Pancreas (tissue), 10 donors: ENCODE measurements around the gene FGFR2. TPM values are rescaled to one million over a fixed set of nuclear protein-coding genes. Genes with fewer than 3 reads are reported as not detected.

Experiments used
- ATAC-seq, 4 donors: fragments of 200-7000 bp; cut with Tn5 transposase; one replicate each; pipeline versions ENCODE4 v1.8.0 to v1.9.1; 2020; ENCODE audit warnings: mild to moderate bottlenecking in 4 of 4, moderate library complexity in 4 of 4
- DNase-seq, 6 donors: peaks; one replicate each; pipeline ENCODE4 v3.0.0-alpha.2; 2020
- FAIRE-seq: peaks from 2 replicates; lab custom pipeline; 2012; peaks lifted over from hg19 to GRCh38; lab: Jason Lieb, UNC
- H3K27ac ChIP-seq, 4 donors: fragments of 200-600 bp; sonication (generic); 1 replicate in 3 of 4; 2 replicates in 1 of 4; pipeline versions ENCODE4 v1.5.0 to v1.8.0; 2020
- H3K27me3 ChIP-seq, 4 donors: fragments of 200-600 bp; one replicate each; pipeline ENCODE4 v1.8.0; 2021
- H3K36me3 ChIP-seq, 3 donors: fragments of 200-600 bp; sonication (generic) in 1 of 3; one replicate each; pipeline versions ENCODE4 v1.5.0 to v1.8.0; 2020 to 2021
- H3K4me1 ChIP-seq, 3 donors: fragments of 200-600 bp; one replicate each; pipeline ENCODE4 v1.8.0; 2021
- H3K4me3 ChIP-seq, 4 donors: fragments of 200-600 bp; sonication (generic) in 2 of 4; one replicate each; pipeline versions ENCODE4 v1.5.0 to v1.8.0; 2020 to 2021
- H3K9me3 ChIP-seq, 4 donors: fragments of 200-600 bp; one replicate each; pipeline ENCODE4 v1.8.0; 2021
- WGBS, 2 donors: extraction: QIAGEN DNeasy Blood & Tissue Kit; methylation state at CpG; one replicate each; pipeline ENCODE4 v1.1.7; 2013; 5-methylcytosine and 5-hydroxymethylcytosine counted together
- intact Hi-C, 3 donors: fragments of 100-400 bp; cut with DNase I; formaldehyde crosslinking; loops; one replicate each; pipeline versions ENCODE4 v1.11.1 to v1.14.2; 2022
- polyA plus RNA-seq, 2 donors: library from polyadenylated mRNA; stranded (reverse); fragments of 200-250 nt; gene quantifications; one replicate each; pipeline ENCODE4 v1.2.3, GENCODE V29; 2013
- total RNA-seq, 6 donors: library from RNA; stranded (reverse); fragmentation: NEBNext Ultra II Directional in 4 of 6; extraction: Animal tissue kit (Norgen Biotek cat#: 25700) in 4 of 6; gene quantifications; one replicate each; pipeline versions ENCODE4 v1.2.1 to v1.2.4, GENCODE V29; 2021 to 2023
- TF ChIP-seq, protein P1 (sequence below), 4 donors: fragments of 200-600 bp; sonication (generic) in 3 of 4; IDR thresholded peaks; one replicate each; pipeline versions ENCODE4 v1.5.0 to v1.8.0; 2021; ENCODE audit warnings: antibody characterized with exemption in 4 of 4
- donor health status: healthy with polysubstance abuse.
- donor health status: DM: no; HTN: no; CAD: no; lungs with moderate emphysema.
- donor health status: DM: no; HTN: no; CAD: no.
- donor health status: control.
- donor health status: control.
- donor health status: Bipolar disorder and iron deficiency.
- donor health status: DM: yes; HTN: yes; CAD: no.
- donor health status: DM: no; HTN: no; CAD: no.
- donor health status: DM: no; HTN: no; CAD: no.
- donor health status: DM: yes; HTN: yes; CAD: no.

FGFR2 gene
- total and polyA plus RNA-seq, 8 donors = 23.8 to 64.0 (median 31.4) TPM

DNA sequence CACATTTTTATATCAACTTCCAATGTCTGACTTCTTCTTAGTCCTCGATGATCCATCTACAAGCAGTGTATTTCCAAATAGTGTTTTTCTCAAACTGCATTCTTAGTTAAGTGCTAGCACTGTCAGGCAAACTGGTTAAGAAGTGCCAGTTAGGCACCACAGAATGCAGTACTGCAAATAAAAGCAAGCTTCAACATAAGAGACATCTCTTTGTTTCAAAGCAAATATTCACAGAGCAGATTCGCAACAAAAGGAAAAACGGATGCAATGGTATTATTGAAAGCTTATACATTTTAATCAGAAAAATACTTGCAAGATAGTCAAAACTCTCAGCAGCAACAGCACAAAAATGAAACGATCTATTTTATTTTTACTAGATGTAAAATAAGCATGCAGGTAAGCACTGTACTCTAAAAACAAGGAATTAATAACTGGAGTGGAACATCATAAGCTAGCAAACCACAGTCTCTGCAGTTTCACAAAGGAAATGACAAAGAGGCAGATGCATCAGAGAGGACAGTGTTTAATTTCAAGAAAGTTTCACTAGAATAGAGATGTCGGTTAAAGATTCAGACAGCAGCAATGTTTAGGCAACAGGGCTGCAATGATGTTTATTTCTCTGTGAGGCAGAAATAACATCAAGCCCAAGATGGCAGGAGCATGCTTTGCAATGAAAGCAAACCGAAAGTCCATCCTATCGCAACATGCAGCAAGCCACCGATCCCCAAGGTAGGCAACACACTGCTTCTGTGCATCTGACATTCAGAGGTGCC is 82.0 kb downstream of the FGFR2 start:
- intact Hi-C loops = no loop called here
- no peaks in the 10 kb centered on the region for H3K36me3 ChIP-seq
- ATAC-seq (no peak), FAIRE-seq (no peak), DNase-seq (no peak)
- TF ChIP-seq, protein P1, sequence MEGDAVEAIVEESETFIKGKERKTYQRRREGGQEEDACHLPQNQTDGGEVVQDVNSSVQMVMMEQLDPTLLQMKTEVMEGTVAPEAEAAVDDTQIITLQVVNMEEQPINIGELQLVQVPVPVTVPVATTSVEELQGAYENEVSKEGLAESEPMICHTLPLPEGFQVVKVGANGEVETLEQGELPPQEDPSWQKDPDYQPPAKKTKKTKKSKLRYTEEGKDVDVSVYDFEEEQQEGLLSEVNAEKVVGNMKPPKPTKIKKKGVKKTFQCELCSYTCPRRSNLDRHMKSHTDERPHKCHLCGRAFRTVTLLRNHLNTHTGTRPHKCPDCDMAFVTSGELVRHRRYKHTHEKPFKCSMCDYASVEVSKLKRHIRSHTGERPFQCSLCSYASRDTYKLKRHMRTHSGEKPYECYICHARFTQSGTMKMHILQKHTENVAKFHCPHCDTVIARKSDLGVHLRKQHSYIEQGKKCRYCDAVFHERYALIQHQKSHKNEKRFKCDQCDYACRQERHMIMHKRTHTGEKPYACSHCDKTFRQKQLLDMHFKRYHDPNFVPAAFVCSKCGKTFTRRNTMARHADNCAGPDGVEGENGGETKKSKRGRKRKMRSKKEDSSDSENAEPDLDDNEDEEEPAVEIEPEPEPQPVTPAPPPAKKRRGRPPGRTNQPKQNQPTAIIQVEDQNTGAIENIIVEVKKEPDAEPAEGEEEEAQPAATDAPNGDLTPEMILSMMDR (IDR thresholded peaks at IDR 0.05) = no peak
- H3K9me3 ChIP-seq = no peaks in the 10 kb centered on the region
- no peaks in the 10 kb centered on the region for H3K27me3 ChIP-seq
- no peak overlapping the region for H3K27ac ChIP-seq
- WGBS, 2 donors = 62 to 70% methylated on average over 8 of the region's 8 CpGs
- H3K4me3 ChIP-seq = no peak overlapping the region
- no peaks in the 10 kb centered on the region for H3K4me1 ChIP-seq

DNA sequence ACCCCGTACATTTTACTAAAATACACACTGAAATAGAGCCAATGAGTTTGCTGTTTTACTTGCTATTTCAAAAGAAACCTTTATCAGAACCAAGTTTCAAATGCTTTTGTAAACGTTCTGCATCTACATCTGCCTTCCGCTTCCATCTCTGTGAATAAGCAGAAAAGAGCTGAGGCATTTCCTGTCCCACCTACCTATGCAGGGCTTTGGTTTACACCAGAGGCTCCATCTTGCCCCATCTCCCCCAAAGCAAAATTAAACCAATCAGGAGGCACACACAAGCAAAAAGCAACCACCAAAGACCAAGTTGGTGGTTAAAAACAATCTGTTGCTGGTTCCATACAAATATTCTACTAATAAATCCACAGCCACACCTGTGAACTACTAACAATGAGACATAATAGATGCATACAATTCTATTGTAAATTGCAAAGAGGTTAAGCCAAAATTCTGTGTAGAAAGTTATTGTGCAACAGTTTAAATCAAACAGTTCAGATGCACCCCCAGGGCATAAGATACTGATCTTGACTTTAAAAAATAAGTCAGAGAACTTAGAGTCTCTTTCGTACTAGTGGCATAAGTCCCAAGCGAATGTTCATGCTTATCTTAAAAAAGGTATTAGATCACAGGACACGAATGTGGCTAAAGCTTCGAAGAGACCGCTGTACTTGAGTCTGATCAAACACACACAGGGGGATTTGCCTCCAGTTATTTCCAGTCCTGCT is 83.9 kb downstream of the FGFR2 start:
- intact Hi-C loops = no loop called here

DNA sequence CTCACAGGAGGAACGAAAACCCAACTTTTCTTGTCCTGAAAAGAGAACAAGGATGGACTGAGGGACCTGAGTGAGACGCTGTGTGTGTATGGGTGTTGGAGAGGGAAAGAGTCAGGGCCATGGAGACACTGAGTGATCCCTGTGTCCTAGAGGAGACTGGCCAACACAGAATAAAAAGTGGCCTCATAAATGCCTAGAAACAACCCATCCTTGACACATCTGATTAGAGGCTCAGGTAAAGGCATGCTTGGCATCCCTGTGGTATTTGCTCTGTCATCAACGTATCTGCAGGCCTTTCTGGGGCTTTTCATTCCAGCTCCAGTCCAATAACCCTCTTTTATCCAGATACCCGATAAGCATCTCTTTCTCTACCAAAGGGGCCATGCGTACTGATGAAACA is 86.3 kb downstream of the FGFR2 start:
- TF ChIP-seq, protein P1 (IDR thresholded peaks at IDR 0.05) = no peak
- Histone ChIP-seq H3K27me3 (no peaks in the 10 kb centered on the region), H3K9me3 (no peaks in the 10 kb centered on the region), H3K4me1 (no peaks in the 10 kb centered on the region), H3K36me3 (no peaks in the 10 kb centered on the region), H3K27ac (no peak overlapping the region), H3K4me3 (no peak overlapping the region)
- DNase-seq = no peak
- no peak for ATAC-seq
- intact Hi-C loops = no loop called here
- WGBS, 2 donors = 52 to 61% methylated on average over 5 of the region's 5 CpGs
- FAIRE-seq = no peak

More for the DNA sequence above, 83.9 kb downstream of the FGFR2 start:
- 71 to 81% methylated on average over 8 of the region's 8 CpGs for WGBS, 2 donors
- Histone ChIP-seq H3K4me3 (no peak overlapping the region), H3K27me3 (no peaks in the 10 kb centered on the region), H3K36me3 (no peaks in the 10 kb centered on the region), H3K27ac (no peak overlapping the region), H3K4me1 (no peaks in the 10 kb centered on the region), H3K9me3 (no peaks in the 10 kb centered on the region)
- FAIRE-seq (no peak), DNase-seq (no peak), ATAC-seq (no peak)
- TF ChIP-seq, protein P1 (IDR thresholded peaks at IDR 0.05) = no peak

DNA sequence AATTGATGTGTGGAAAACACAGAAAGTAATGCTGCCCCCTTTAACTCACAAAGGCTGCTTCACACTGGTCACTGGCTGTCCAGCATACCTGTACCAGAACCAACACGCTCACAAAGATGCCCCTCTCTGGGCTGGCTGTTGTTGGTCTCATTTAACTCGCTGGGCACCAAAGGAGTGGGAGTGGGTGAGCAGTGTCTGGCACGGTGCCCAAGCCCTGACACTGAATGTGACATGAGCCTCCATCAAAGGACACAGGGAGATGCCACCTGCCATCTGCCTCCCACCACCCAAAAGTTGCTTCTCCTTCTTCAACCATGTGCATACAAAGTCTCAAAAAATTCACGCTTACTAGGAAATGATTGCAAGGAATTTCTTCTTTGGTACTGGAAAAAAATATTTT is 86.8 kb downstream of the FGFR2 start:
- intact Hi-C loops = no loop called here
- no peaks in the 10 kb centered on the region for H3K36me3 ChIP-seq
- H3K4me3 ChIP-seq = no peak overlapping the region
- DNase-seq = no peak
- no peak overlapping the region for H3K27ac ChIP-seq
- no peak for ATAC-seq
- H3K4me1 ChIP-seq = no peaks in the 10 kb centered on the region
- no peaks in the 10 kb centered on the region for H3K9me3 ChIP-seq
- H3K27me3 ChIP-seq = no peaks in the 10 kb centered on the region
- FAIRE-seq = no peak
- 66 to 74% methylated on average over 4 of the region's 4 CpGs for WGBS, 2 donors
- TF ChIP-seq, protein P1 (IDR thresholded peaks at IDR 0.05) = no peak
